ENCODE measurements around the gene URM1. TPM values are rescaled to one million over a fixed set of nuclear protein-coding genes. Genes with fewer than 3 reads are reported as not detected.

URM1 gene
- 10 to 100 TPM; 44.5 to 47.5 TPM for total RNA-seq
- 10 to 100 TPM; 49.3 to 66.4 (median 61.0) TPM for polyA plus RNA-seq
- 27.6 to 87.2 (median 48.1) reads per million in 6 experiments for total RNA-seq

DNA sequence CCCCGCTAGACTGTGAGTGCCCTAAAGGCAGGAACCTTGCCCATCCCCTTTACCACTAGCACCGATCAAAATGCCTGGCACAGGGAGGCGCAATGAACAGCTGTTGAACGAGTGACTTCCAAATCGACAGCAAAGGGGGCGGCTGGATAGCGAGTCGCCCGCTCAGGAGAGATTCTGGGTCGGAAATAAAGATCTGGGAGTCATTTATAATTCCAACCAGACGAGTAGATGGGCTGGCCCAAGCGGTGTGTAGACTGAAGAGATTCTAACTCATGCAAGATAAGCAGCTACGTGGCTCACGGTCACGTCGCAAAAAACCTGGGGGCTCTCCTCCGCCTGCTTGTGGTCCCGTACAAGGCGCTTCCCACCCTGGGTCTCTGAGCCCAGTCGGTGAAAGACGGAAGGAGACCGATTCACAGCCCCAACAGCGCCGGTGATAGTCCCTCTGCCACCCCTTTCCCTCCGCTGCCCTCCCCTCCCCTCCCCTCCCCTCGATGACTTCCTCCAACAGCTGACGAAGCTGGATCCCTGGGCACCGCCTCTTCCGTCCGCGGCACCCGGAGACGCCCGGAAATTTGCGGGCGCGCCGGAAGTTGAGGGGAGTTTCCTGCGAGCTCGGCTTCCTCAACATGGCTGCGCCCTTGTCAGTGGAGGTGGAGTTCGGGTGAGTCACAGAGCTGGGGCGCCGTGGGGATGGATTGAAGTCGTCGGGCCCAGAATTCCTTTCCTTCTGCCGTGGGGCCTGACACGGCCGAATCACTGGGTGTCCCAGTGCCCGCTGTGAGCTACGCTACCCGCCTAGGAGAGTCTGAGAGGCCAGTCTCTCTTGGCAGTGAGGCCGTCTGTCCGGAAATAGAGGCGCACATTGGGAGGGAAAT, at the start of gene URM1:
Gene URM1, plus strand, starts transcription at position 623 of the 878 bp plus-strand sequence. Its CDS starts 7 bp downstream, at position 630.
- Mint-ChIP-seq H3K27me3 (peaks cover 0 to 5% (median 0%) of the 10 kb centered on the region in 5 donors), H3K36me3 (peaks cover 0 to 22% (median 3%) of the 10 kb centered on the region in 3 donors), H3K4me1 (peaks cover 19 to 43% (median 36%) of the 10 kb centered on the region in 4 donors), H3K4me3 (peak within 1 kb of the TSS; percentile 89 to 99 (median 97)), H3K27ac (peak within 1 kb of the TSS; percentile 95 to 99 (median 98)), H3K9me3 (no peaks in the 10 kb centered on the region)
- DNase-seq (peak; percentile 91 to 97 (median 95)), ATAC-seq (peak; percentile 95 to 97)
- POLR2A ChIA-PET = interaction anchor here (0.5 to 2.2 kb wide), 22 partner anchors 9 to 459 kb away, joined by 3 to 20 read pairs (median 3); partner anchors contain the start of genes BBLN, ENDOG, GOLGA2 and ODF2

DNA sequence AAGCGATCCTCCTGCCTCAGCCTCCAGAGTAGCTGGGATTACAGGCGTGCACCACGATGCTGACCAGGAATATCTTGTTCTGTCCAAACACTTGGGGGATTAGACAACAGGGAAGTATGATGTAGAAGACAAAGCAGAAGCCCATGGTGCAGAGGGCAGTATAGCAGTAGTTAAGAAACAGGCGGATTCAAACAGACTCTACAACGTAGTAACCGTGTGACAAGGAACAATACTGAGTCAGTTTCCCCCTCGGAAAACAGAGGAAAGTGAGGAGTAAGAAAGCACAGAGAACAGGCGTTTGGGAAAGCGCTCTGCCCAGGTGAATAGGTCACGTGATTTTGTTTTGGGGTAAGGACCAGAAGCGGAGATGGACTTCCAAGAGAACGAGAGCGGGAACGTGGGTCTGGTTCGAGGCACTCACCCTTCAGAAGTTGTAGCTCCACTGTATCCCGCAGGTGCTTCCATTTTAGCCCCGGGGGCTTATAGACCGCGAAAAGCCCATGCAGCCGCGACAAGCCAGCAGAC, 49.2 kb upstream of the URM1 start:
- DNase-seq (no peak), ATAC-seq (no peak)
- POLR2A ChIA-PET = interaction anchor here (1.4 kb wide), 1 partner anchor 46 kb away, joined by 6 read pairs; the partner anchor contains the start of genes GOLGA2 and SWI5
- Mint-ChIP-seq H3K4me3 (peak overlapping the region; percentile 92 to 99 (median 96)), H3K36me3 (peaks cover 0 to 27% (median 0%) of the 10 kb centered on the region in 3 donors), H3K27ac (peak overlapping the region; percentile 95 to 100 (median 98)), H3K9me3 (no peaks in the 10 kb centered on the region), H3K27me3 (peaks cover 0 to 4% (median 0%) of the 10 kb centered on the region in 5 donors), H3K4me1 (peaks cover 6 to 41% (median 33%) of the 10 kb centered on the region in 4 donors)

DNA sequence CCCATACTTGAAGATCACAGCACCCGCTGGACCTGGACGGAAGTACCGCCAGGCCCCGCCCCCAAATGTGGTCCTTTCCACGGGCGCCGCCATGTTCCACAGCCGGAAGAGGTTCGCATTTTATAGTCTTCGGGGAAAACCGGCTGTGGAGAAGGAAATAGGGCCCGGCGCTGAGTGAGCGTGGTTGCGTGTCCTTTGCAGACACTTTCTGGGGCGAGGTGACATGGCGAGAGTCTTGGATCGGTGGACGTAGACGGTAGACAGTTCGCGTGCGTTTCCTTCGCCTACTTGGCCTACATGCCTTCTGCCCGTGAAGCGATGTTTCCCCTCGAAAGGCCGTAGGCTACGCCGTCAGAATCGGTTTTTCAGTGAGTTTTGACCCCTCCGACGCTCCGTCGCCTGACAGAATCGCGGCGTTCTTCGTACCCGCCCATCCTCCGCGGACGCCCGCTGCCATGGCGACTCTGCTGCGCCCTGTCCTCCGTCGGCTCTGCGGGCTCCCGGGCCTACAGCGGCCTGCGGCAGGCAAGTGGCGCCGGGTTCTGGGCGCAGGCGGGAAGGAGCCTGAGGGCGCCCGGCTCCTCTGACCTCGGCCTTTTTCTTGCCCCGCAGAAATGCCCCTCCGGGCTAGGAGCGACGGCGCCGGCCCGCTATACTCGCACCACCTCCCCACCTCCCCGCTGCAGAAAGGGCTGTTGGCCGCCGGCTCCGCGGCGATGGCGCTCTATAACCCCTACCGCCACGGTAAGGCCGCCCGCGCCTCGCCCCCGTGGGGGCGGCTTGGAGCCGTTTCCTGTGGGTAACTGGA, 48.6 kb upstream of the URM1 start, which contains the start of the genes COQ4 and TRUB2:
Gene COQ4, plus strand, starts transcription at position 436 of the 808 bp plus-strand sequence. Its CDS starts 20 bp downstream, at position 456.
Gene TRUB2, minus strand, starts transcription at position 44 of the 808 bp plus-strand sequence. Its CDS starts 39 bp downstream, at position 5.
- ATAC-seq (peak; percentile 87 to 90), DNase-seq (peak; percentile 85 to 99 (median 92))
- peak within 1 kb of the TSS; percentile 95 to 100 (median 98) for H3K27ac Mint-ChIP-seq
- H3K4me1 Mint-ChIP-seq = peaks cover 6 to 41% (median 32%) of the 10 kb centered on the region in 4 donors
- peaks cover 0 to 23% (median 0%) of the 10 kb centered on the region in 3 donors for H3K36me3 Mint-ChIP-seq
- POLR2A ChIA-PET = interaction anchor here (1.4 kb wide), 1 partner anchor 47 kb away, joined by 6 read pairs; the partner anchor contains the start of genes GOLGA2 and SWI5
- H3K27me3 Mint-ChIP-seq = peaks cover 0 to 4% (median 0%) of the 10 kb centered on the region in 5 donors
- no peaks in the 10 kb centered on the region for H3K9me3 Mint-ChIP-seq
- peak within 1 kb of the TSS; percentile 92 to 99 (median 96) for H3K4me3 Mint-ChIP-seq

DNA sequence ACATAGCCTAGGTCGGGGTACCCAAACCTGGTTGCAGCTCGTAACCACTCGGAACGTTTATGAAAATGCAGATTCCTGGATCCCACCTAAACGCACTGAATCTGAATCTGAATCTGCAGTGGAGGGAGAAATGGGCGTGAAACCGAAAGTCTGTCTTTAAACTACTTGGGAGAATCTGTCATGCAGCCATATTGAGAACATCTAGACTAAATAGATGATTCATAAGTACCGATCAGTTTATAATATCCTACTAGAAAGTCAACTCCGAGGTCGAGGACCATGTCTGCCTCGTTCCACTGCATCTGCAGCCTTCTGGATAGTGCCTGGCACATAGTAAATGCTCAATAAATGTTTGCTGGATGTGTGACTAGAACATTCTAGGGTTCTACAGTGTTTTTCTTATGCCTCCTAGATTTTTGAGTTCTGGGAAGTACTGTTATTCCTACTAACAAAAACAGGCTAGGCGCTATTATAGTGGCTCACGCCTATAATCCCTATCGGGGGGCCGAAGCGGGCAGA, 47.9 kb upstream of the URM1 start:
- DNase-seq = no peak
- H3K27me3 Mint-ChIP-seq = peaks cover 0 to 4% (median 0%) of the 10 kb centered on the region in 5 donors
- POLR2A ChIA-PET = no interaction called here
- H3K36me3 Mint-ChIP-seq = peaks cover 0 to 24% (median 0%) of the 10 kb centered on the region in 3 donors
- H3K9me3 Mint-ChIP-seq = no peaks in the 10 kb centered on the region
- H3K27ac Mint-ChIP-seq = peak overlapping the region; percentile 87 to 100 (median 98)
- no peak for ATAC-seq
- peak overlapping the region; percentile 92 to 99 (median 96) for H3K4me3 Mint-ChIP-seq
- peaks cover 6 to 42% (median 32%) of the 10 kb centered on the region in 4 donors for H3K4me1 Mint-ChIP-seq

DNA sequence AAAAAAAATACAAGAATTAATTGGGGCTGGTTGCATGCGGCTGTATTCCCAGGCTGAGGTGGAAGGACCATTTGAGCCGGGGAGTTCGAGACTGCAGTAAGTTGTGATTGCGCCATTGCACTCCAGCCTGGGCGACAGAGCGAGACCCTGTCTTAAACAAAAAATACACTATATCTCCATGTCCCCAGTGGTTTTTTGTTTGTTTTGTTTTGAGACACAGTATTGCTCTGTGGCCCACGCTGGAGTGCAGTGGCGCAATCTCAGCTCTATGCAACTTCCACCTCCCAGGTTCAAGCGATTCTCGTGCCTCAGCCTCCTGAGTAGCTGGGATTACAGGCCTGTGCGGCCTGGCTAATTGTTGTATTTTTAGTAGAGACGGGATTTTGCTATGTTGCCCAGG, 47.4 kb upstream of the URM1 start:
- H3K9me3 Mint-ChIP-seq = no peaks in the 10 kb centered on the region
- H3K27me3 Mint-ChIP-seq = peaks cover 0 to 4% (median 0%) of the 10 kb centered on the region in 5 donors
- peaks cover 0 to 21% (median 0%) of the 10 kb centered on the region in 3 donors for H3K36me3 Mint-ChIP-seq

DNA sequence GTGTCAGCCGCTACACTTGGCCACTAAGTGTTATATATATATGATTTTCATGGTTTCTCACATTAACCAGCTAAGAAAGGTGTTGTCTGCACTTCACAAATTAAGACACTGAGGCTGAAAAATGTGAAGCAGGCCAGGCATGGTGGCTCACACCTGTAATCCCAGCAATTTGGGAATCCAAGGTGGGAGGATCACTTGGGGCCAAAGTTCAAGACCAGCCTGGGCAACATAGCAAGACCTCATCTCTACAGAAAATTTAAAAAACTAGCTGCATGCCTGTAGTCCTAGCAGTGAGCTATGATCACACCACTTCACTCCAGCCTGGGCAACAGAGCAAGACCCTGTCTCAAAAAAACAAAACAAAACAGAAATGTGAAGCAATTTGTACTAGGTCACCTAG, 46.8 kb upstream of the URM1 start:
- no peaks in the 10 kb centered on the region for H3K9me3 Mint-ChIP-seq
- peaks cover 0 to 4% (median 0%) of the 10 kb centered on the region in 5 donors for H3K27me3 Mint-ChIP-seq
- H3K4me3 Mint-ChIP-seq = peak overlapping the region; percentile 4 to 99 (median 72)
- no peak for ATAC-seq
- peaks cover 0 to 22% (median 0%) of the 10 kb centered on the region in 3 donors for H3K36me3 Mint-ChIP-seq
- no peak for DNase-seq
- H3K4me1 Mint-ChIP-seq = peaks cover 6 to 42% (median 32%) of the 10 kb centered on the region in 4 donors
- H3K27ac Mint-ChIP-seq = peak overlapping the region in 6 of 10 donors; percentile 28 to 99 (median 55)
- POLR2A ChIA-PET = interaction anchor here (1.1 kb wide), 1 partner anchor 47 kb away, joined by 4 read pairs; the partner anchor contains the start of gene URM1

More for the DNA sequence above, 47.4 kb upstream of the URM1 start:
- POLR2A ChIA-PET = no interaction called here
- Mint-ChIP-seq H3K27ac (peak overlapping the region in 7 of 10 donors; percentile 41 to 99 (median 98)), H3K4me1 (peaks cover 6 to 42% (median 32%) of the 10 kb centered on the region in 4 donors), H3K4me3 (peak overlapping the region; percentile 92 to 99 (median 96))
- ATAC-seq (no peak), DNase-seq (no peak)

DNA sequence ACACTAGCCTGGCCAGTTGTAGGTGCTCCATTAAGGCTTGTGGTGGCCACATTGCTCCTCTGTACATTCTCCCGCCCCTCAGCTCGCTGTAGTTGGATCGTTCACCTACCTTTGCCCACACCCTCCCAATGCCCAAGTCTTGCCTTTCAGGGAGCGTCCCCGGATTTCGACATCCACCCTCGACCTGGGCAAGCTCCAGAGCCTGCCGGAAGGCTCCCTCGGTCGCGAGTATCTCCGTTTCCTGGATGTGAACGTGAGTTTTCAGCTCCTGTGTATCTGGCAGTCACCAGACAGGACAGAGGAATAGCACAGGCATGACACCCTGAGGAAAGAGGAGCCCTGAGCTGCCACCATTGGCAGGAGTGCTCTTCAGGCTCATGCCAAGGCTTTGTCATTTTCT, 45.5 kb upstream of the URM1 start:
- POLR2A ChIA-PET = interaction anchor here (1.1 kb wide), 1 partner anchor 45 kb away, joined by 4 read pairs; the partner anchor contains the start of gene URM1
- Mint-ChIP-seq H3K4me1 (peaks cover 6 to 40% (median 32%) of the 10 kb centered on the region in 4 donors), H3K27ac (no peak overlapping the region)

DNA sequence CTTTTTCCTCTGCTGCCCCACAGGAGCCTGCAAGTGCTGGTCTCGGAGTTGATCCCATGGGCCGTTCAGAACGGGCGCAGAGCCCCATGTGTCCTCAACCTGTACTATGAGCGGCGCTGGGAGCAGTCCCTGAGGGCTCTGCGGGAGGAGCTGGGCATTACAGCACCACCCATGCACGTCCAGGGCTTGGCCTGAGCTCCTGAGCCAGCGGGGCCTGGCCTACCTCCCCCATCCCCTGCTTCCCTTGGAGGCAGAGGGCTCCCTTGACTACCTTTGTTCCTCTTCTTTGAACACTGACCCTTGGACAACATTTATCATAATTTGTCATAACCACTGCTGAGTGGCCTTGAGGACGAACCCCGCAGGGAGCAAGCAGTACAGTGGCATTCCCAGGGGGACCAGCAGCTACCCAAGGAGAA, 37.7 kb upstream of the URM1 start:
- Mint-ChIP-seq H3K4me1 (no peaks in the 10 kb centered on the region), H3K36me3 (peaks cover 0 to 9% (median 2%) of the 10 kb centered on the region in 3 donors), H3K27ac (peak overlapping the region in 1 of 10 donors; percentile 33), H3K9me3 (no peaks in the 10 kb centered on the region), H3K27me3 (no peaks in the 10 kb centered on the region), H3K4me3 (no peak overlapping the region)
- ATAC-seq (no peak), DNase-seq (no peak)
- POLR2A ChIA-PET = no interaction called here

More for the DNA sequence above, 45.5 kb upstream of the URM1 start:
- H3K9me3 Mint-ChIP-seq = no peaks in the 10 kb centered on the region
- no peak for ATAC-seq
- peaks cover 0 to 4% (median 0%) of the 10 kb centered on the region in 5 donors for H3K27me3 Mint-ChIP-seq
- H3K4me3 Mint-ChIP-seq = peak overlapping the region in 3 of 10 donors; percentile 1 to 30 (median 26)
- no peak for DNase-seq
- peaks cover 0 to 22% (median 0%) of the 10 kb centered on the region in 3 donors for H3K36me3 Mint-ChIP-seq

DNA sequence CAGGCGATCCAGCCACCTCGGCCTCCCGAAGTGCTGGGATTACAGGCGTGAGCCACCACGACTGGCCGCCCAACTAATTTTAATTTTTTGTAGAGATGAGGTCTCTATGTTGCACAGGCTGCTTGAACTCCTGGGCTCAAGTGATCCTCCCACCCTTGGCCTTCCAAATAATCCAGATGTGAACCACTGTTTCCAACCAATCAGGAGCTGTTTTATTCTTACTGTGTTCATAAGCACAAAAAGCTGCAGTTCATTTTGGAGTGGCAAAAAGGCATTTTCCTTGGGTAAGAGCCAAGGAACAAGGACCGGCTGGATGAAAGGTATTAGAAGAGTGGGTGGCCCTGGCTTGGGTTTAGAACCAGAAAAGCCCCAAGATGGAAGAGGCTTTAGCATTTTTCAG, 36.0 kb upstream of the URM1 start:
- Mint-ChIP-seq H3K9me3 (no peaks in the 10 kb centered on the region), H3K36me3 (peaks cover 0 to 3% (median 2%) of the 10 kb centered on the region in 3 donors), H3K4me1 (peaks cover 0 to 4% (median 2%) of the 10 kb centered on the region in 4 donors), H3K4me3 (no peak overlapping the region), H3K27me3 (no peaks in the 10 kb centered on the region), H3K27ac (peak overlapping the region in 1 of 10 donors; percentile 9)
- no peak for ATAC-seq
- POLR2A ChIA-PET = no interaction called here
- DNase-seq = no peak

DNA sequence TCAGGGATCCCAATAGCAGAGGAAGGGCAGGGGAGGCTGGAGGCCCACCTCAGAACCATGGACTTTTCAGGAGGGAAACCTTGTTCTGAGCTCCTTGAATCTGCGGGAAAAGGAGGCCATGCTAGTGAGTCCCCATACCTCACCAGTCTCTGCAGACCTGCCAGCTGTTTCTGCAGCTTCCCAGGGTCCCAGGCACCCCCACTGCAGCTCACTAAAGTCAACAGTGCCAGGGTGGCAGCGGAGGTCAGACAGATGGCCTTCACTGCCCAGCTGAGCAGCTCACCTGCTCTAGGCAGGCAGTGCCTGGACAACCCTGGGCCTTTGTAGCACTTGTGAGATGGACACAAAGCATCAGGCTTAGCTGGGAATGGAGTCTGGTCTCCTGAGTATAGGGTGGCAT, 35.3 kb upstream of the URM1 start:
- POLR2A ChIA-PET = interaction anchor here (0.9 to 1.2 kb wide), 2 partner anchors 14 to 35 kb away, joined by 3 to 5 read pairs; partner anchors contain the start of gene URM1
- ATAC-seq = no peak
- Mint-ChIP-seq H3K9me3 (no peaks in the 10 kb centered on the region), H3K27me3 (no peaks in the 10 kb centered on the region), H3K4me1 (peaks cover 0 to 4% (median 2%) of the 10 kb centered on the region in 4 donors), H3K27ac (peak overlapping the region in 1 of 10 donors; percentile 61), H3K36me3 (peaks cover 0 to 2% (median 2%) of the 10 kb centered on the region in 3 donors), H3K4me3 (no peak overlapping the region)
- no peak for DNase-seq

DNA sequence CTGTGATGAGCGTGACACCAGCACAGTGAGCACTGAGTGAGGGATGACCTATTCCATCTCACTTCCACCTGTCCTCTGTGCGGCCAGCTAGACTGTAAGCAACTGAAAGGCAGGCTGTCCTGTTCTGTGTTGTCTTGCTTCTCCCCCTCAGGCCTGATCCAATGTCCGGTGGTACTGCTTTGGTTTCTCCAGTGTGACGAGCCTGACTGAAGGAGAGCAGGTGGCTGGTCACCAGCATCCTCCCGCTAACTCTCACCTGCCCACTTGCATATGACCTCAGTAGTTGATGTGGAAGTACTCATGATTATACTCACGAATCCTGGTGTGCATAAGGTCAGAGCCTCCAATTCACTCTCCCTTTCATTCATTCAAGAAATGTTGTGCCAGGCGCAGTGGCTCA, 33.2 kb upstream of the URM1 start:
- no peak overlapping the region for H3K4me3 Mint-ChIP-seq
- POLR2A ChIA-PET = interaction anchor here (0.7 kb wide), 1 partner anchor 1707 kb away, joined by 3 read pairs; no protein-coding TSS in a partner anchor
- H3K9me3 Mint-ChIP-seq = no peaks in the 10 kb centered on the region

More for the DNA sequence above, 33.2 kb upstream of the URM1 start:
- DNase-seq = no peak
- ATAC-seq = no peak
- Mint-ChIP-seq H3K36me3 (no peaks in the 10 kb centered on the region), H3K27me3 (no peaks in the 10 kb centered on the region), H3K4me1 (peaks cover 4 to 13% (median 8%) of the 10 kb centered on the region in 4 donors), H3K27ac (peak overlapping the region in 3 of 10 donors; percentile 65 to 73 (median 70))

Measured in naive thymus-derived CD8-positive, alpha-beta T cell (primary cell).